Measurements from ENCODE around the gene WDR20.
"Not testable (repeated sequence)": the region's sequence is repeated elsewhere in the genome, so short reads cannot be mapped to it uniquely, and the experiment has no call there.

Gene WDR20

DNA sequence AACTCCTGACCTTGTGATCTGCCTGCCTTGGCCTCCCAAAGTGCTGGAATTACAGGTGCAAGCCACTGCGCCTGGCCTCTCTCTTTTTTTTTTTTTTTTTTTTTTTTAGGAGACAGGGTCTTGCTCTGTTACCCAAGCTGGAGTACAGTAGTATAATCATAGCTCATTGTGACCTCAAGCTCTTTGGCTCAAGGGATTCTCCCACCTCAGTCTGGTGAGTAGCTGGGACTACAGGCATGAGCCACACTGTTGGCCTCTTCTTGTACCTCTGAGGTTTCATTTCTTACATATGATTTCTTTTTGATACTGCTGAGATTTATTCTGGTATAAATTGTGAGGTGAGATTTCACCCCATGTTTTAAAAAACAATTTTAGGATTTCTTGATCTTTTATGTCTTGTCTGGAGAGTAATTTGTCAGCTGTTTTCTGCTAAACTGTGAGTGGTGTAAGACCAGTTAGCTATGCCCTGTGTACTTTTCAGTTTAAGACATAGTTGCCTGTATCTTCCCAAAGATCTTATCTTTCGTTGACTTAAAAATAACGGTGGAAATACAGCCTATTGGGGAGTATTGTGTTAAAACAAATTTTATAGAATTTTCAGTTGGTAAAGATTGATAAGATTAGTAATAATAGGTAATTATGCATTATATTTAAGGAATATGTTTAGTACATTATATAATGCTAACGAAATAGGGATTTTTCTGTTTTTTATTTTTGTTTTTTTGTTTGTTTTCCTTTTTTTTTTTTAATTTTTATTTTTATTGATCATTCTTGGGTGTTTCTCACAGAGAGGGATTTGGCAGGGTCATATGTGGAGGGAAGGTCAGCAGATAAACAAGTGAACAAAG lies 31.7 kb downstream of the WDR20 start:
- no peak for DNase-seq (ENCODE audit: low spot score)

DNA sequence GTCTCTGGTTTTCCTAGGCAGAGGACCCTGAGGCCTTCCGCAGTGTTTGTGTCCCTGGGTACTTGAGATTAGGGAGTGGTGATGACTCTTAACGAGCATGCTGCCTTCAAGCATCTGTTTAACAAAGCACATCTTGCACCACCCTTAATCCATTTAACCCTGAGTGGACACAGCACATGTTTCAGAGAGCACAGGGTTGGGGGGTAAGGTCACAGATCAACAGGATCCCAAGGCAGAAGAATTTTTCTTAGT lies 32.2 kb downstream of the WDR20 start:
- DNase-seq (ENCODE audit: low spot score): not testable (repeated sequence)

DNA sequence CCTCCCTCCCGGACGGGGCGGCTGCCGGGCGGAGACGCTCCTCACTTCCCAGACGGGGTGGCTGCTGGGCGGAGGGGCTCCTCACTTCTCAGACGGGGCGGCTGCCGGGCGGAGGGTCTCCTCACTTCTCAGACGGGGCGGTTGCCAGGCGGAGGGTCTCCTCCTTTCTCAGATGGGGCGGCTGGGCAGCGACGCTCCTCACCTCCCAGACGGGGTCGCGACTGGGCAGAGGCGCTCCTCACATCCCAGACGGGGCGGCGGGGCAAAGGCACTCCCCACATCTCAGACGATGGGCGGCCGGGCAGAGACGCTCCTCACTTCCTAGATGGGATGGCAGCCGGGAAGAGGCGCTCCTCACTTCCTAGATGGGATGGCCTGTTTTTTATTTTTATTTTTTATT lies 33.0 kb downstream of the WDR20 start:
- not testable (repeated sequence) for DNase-seq (ENCODE audit: low spot score)

DNA sequence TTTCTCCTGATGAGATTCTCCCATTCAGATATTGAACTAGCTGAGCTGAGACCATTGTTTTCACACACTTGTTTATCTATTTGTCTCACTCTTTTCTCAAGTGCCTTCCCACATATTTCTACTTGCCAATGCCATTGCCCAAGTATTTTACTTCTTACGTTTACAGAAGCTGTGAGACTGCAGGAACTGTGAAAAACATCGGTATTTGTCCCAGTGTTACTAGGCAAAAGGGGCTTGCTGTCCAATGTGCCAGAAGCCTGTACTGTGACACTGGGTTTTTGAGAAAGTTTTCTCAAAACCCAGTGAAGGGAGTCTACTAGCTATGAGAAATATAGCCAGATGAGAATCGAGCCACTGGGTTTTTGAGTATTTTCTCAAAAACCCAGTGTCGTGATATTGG lies 37.5 kb downstream of the WDR20 start:
- DNase-seq (ENCODE audit: low spot score): no peak

DNA sequence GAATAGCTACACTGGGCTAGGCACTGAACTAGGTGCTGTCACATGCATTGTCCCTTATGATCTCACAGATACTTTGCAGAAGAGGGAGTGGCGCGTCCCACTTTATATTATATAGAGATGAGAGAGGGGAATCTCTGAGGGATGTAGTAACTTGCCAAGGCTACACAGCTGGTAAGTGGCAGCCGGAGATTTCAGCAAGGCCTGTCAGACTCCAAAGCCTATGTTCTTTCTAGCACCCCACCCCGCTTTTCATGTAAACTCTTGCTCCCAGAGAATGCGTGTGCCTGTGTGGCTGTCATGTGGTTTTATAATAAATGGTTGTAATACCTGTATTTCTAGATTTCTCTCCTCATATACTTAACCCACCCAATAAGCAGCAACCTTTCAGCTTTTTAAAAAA lies 39.1 kb downstream of the WDR20 start:
- no peak for DNase-seq (ENCODE audit: low spot score)

DNA sequence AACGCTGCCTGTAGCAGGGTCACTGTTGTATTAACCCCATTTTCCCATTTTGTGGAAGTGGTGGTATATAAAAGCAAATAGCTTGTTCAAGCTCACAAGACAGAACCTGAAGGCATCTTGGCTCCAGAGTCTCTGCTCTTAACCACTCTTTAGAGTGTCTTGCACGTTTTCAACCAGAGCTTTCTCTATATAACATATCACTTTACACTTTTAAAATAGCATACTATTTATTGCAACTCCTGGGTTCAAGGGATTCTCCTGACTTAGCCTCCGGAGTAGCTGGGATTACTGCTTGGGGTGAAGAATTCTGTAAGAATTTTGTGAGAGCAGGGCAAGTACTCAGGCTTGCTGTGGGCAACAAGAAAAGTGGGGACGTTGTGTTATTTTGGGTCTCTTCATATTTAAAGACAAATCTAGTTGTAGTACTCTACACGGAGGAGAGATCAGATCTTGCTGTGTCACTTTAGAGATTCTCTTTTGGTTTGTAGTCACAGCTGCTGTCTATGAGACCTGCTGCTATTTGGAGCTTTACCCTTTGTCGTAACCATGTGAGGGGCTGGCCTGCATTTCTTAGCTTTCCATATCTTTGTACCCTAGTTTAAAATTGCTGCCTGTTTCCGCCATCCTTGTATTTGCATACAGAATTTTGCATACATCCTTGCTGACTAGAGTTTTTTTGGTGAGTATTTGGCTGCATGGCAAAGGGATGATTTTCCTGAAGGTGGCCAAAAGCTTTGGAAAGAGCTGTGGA lies 40.7 kb downstream of the WDR20 start:
- no peak for DNase-seq (ENCODE audit: low spot score)

DNA sequence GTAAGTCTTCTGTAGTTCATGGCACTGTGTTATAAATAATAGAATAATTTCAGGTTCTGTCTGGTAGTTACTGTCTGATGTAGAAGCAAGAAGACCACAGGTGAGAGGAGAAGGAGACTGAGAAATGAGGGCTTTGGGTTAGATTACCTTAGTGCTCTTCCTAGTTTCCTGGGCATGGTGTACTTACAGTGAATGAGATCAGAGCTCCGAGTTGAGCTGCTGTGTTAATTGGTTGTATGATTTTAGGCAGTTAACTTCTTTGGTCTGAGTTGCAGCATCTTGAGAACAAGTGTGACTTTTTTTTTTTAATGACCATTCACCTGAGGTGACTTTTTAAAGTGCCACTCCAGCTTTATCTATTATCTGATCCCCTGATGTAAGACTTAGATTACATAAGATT lies 41.5 kb downstream of the WDR20 start:
- DNase-seq (ENCODE audit: low spot score): no peak

DNA sequence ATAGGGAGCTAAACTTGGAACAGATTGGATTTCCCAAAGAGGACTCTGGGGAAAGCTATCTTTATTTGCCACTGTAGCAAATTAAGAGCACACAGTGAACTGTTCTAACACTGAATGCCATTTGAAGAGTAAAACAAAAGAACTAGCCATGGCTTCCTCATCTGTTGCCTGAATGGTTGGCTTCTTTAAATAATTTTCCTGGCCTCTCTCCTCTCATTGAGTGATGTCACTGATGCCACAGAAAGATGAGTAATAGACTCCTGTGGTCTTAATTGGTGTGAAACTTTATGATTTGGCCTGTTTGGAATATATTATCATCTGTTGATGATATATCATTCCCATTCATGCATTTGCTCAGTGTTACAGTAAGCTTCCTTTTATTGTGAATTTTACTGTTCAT lies 42.5 kb downstream of the WDR20 start:
- no peak for DNase-seq (ENCODE audit: low spot score)

DNA sequence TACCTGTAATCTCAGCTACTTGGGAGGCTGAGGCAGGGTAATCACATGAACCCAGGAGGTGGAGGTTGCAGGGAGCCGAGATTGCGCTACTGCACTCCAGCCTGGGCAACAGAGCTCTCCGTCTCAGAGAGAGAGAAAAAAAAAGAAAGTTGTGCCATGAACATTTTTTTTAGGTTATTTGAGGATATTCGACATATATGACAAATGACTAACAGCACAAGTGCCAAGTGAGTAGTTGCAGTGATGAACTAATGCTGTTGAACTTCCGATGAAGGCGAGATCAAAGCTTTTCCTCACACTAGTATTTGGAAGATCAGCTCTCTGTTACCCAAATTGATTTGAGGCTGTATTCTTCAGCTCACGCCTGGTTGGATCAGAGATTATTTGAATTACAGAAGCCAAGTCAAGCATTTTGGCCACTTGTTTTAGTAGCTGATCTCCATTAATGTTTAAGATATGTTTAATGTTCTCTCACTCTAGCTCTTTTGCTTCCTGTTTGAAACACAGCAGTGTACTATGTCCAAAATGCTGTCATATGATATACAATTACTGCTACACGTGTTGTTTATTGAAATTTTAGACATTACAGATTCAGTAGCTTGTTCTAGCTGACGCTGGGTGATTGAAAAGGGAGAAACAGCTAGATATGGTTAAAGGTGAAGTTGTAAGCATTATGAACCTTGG lies 43.4 kb downstream of the WDR20 start:
- no peak for DNase-seq (ENCODE audit: low spot score)

DNA sequence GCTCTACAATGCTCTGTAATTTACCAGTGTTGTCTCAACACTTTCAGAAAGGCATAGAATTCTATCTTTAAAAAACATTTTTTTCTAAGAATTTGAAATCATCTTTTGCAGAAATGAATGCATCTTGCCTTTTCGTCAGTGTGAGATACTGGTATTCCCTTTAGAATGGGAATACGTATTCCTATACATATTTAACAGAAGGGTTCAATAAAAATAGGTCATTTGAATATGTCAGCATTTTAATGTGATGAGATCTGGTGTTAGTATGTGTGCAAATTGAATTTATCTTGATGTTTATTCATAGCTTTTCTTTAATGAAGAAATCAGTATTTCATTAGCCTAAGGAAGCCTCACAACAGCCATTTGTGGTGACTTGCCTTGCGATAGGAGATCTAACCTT lies 44.2 kb downstream of the WDR20 start:
- no peak for DNase-seq (ENCODE audit: low spot score)

DNA sequence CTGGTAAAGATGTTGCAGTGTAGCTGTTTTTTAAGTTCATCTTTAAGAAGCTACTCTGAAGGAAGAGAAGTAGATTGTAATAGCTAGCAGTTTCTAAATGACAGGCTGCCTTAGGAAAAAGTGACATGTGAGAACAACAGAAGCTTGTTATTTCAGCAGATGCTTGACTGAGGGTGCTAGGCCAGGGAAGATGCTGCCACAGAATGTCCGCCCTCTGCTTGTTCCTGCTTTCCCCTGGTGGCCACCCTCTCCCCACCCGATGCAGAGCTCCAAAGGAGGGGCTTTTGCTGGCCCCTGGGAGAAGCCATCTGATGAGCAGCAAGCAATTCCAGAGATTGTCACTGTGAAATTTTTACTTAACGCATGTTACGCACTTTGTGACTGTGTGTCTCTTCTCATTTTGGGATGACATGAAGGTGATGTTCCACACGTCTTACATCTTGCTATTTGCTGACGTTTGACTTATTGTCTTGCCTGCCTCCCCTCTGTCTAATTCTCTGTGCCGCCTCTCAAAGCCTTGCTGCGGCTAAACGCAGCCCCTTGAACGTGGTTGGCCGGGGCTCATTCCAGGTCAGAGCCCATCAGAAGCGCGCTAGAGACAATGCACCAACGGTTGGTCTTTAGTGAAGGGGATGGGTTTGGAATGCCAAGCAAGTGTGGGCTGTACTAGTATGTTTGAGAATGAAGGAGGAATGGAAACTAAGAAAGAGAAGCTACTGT lies 44.8 kb downstream of the WDR20 start:
- DNase-seq (ENCODE audit: low spot score): no peak

DNA sequence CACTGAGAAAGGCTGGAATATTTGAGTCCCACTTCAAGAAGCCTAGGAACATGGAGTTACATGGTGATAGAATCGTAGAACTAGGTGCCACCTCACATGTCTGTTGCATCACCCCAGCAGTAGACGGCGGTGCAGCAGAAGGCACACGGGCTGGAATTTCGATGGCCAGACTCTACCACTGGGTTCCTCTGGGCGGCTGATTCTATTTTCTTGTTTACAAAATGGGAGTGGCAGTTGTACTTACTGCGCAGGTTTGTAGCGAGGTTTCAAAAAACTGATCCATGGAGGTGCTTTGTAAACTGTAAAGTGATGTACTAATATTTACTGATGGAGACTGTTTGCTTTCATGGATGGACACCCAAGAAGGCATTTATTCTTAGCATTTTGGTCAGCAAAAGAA lies 45.7 kb downstream of the WDR20 start:
- DNase-seq (ENCODE audit: low spot score): no peak

DNA sequence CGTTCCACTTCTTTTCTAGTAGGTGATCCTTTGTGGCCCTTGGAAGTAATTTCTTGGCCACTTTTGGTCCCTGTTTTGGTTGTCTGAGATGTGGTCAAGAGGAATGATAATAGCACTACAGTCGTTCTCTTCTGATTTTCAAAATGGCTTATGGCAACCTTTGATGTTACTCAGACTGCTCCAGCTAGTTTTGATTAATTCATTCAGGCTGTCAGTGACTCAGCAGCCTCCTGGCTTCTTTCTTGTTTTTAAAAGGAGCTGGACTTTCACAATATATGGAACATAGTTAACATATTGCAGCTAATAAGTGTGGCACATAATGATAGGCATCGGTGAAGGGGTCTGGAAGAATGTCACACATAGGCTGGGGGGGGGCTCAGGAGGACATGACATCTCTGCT lies 47.3 kb downstream of the WDR20 start:
- no peak for DNase-seq (ENCODE audit: low spot score)

DNA sequence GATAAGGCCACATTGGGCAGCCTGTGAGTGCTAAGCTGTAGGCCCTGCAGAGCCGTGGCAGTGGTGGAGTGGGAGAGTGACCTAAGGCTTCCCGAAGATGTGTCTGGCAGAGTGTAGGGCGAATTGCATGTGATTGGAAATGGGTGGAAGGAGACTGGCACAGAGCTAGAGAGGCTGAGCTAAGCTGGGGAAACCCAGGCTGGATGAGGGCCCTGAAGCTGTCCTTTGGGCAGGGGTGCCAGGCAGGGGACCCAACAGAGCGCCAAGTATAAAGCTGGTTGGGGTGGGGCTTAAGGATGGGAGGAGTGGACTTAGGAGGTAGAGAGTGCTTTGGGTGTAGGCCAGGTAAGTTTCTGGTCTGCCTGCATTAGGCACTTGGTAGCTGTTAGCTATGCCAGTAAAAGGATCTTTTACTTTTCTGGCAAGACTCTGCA lies 47.9 kb downstream of the WDR20 start:
- DNase-seq (ENCODE audit: low spot score): no peak

DNA sequence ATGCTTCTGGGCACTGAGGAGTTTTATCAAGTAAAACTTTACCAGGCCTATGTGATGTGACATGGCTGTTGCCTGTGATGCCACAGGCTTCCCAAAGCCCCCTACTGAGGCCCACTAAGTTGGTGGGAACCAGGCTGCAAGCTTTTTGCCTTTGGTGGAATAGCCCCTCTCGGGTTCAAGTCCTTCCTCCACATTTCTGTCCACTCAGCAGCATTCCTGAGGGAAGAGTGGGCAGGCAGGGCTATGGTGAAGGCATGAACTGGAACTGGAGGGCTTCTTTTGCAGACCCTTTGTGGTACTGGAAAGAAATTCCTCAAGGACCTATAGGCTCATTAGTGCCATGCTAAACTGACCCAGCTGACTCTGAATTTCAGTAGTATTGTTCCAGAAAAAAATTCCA lies 48.5 kb downstream of the WDR20 start:
- DNase-seq (ENCODE audit: low spot score): no peak

DNA sequence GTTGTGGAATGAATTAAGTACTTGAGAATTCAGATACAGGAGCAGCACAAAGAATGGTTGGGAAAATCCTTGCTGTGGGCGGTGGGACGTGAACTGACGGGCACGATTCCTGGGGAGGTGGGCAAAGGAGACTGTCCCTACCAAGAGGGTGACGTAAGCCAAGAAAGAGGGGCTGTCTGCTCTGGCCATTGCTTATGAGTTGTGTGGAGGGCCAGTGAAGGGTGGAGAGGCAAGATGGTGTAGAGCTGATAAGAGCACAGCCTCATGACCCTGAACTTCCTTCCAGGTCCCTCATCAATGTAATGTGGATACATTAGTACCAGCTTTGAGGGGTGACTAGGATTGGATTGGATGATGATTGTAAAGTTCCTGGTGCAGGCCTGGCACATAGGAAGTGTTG lies 50.2 kb downstream of the WDR20 start:
- DNase-seq (ENCODE audit: low spot score): no peak

DNA sequence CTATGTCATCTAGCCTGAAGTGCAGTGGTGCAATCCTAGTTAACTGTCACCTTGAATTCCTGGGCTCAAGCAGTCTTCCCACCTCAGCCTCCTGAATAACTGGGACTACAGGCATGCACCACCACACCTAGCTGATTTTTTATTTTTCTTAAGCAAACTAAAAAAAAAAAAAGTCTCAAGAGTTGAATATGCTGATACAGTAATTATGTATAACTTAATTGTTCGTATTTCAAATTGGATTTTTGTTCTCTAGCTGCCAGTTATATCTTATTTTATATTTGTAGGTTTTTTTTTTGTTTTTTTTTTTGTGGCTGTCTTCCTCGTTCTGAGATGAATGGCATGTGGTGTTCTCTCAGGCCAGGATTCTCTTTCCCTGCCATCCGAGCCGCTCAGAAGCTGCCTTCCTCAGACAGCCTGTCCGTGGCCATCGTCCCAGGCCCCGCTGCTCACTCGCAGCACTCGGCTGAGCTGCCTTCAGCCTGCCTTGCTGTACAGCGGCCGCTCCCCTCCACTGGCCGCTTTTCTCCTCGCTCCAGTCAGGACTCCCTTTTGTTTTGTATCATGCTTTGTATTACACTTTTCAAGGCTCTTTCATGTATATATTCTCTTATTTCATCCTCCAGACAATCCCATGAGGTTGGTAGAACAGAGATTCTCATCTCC lies 53.3 kb downstream of the WDR20 start:
- no peak for DNase-seq (ENCODE audit: low spot score)

DNA sequence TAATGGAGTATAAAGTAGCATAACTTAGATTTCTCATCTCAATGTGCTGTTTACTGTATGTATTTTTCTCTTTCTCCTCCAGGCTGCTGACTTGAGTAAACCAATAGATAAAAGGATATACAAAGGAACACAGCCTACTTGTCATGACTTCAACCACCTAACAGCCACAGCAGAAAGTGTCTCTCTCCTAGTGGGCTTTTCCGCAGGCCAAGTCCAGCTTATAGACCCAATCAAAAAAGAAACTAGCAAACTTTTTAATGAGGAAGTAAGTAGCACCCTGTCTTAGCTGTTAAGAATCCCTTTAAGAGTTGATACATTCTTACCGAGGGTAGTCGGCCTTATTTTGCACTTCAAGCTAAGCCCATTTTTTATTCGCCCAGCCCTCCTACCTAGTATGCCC lies 55.2 kb downstream of the WDR20 start:
- DNase-seq (ENCODE audit: low spot score): no peak

DNA sequence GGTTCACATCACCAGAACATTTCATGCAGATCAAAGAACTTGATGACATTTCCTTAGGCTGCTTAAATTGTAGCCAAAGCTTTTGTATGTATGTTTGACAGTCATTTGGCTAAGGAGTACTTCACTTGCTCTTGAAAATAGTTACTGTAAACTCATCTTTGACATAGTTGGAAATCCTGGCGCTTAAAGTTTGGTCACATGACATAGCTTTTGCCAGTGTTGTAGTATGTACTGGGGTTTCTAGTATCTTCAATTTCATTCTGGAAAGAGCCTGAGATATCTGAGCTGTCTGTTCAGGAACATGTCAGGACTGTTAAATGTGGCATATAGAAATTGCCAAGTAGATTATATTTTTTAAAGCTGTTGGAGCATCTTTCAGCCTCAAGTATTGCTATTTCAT lies 55.7 kb downstream of the WDR20 start:
- DNase-seq (ENCODE audit: low spot score): no peak

DNA sequence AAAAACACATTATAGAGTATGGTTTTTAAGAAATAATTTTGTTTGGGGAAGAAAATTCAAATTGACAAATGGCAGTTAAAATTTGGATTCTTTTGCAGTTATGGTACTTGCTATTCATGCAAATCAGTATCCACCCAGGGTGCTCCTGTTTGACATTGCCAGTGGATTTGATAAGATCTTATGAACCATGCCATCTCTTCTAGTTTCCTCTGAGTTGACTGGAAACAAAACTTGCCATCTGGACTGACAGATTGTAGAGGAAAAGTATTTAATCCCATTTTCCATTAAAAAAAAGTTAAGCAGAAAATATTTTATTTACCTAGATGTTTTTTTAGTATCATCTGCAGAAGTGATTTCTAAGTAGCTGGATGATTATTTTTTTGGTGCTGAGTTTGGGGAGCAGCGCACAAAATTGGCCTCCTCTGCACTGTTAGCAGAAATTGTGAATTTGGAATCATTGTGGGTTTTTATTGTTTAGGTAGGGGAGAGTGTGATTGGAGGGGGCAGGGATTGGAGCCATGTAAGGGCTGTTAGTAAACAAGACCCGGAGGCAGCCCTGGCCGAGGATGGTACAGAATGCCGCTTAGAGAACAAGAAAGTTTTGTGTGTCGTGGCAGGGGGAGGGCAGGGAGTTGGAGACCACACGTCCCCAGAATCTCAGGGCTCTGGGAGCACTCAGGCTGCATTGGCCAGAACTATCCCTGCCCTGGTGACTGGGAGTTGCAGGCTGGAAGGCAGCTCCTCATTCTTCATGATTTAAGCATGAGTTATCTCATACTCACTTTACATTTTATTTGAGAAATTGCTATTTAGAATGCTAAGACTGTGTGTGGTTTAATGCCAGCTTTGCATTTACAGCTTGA lies 56.6 kb downstream of the WDR20 start:
- no peak for DNase-seq (ENCODE audit: low spot score)

DNA sequence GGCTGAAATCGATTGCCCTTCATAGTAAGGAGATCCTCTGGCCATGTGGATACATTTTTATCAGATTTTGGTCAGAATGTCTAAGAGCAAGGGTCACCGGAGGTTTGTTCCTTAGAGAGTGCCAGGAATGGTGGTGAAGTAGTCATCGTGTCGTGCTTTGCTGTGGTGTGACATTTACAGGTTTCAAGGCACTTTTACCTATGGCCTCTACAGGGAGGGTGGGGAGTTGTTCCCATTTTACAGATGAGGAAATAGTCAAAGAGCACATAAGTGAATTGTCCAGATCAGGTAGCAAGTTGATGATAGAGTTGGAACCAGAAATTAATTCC lies 57.2 kb downstream of the WDR20 start:
- no peak for DNase-seq (ENCODE audit: low spot score)
